Stomach (tissue), 4 donors: ENCODE results near the gene KRTAP6-2.

ENCODE experiments used
- EP300 ChIP-seq: sonication (generic); formaldehyde crosslinking; IDR thresholded peaks from one replicate; pipeline ENCODE4 v1.6.1; 2017; ENCODE audit warnings: antibody characterized with exemption
- TF ChIP-seq, protein P1 (sequence below), 7 experiments: fragments of 450-650 bp in 4 of 7; fragments of 200-600 bp in 3 of 7; sonication (generic) in 3 of 7; IDR thresholded peaks; one replicate each; pipeline ENCODE4 v1.5.1; 2016 to 2019; ENCODE audit warnings: antibody characterized with exemption in 7 of 7, control low read depth in 2 of 7, mild to moderate bottlenecking in 1 of 7

DNA sequence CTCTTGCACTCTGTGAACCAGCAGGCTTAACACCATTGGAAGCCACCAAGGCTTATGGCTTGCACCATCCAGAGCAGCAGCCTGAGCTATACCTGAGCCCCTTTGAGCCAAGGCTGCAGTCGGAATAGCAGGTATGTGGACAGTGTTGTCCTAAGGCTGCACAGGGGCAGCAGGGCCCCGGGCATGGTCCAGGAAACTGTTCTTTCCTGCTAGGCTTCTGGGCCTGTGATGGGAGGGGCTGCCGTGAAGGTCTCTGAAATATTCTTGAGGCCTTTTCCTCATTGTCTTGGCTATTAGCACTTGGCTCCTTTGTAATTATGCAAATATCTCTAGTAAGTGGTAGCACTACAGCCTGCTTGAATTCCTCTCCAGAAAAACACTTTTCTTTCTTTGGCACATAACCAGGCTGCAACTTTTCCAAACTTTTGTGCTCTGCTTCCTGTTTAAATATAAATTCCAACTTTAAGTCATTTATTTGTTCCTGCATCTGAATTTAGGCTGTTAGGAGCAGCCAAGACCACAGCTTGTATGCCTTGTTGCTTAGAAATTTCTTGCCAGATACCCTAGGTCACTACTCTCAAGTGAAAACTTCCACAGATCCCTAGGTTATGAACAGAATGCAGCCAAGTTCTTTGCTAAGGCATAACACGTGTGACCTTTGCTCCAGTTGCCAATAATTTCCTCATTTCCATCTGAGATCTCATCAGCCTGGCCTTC is 26.9 kb upstream of the KRTAP6-2 start:
- TF ChIP-seq, protein P1, sequence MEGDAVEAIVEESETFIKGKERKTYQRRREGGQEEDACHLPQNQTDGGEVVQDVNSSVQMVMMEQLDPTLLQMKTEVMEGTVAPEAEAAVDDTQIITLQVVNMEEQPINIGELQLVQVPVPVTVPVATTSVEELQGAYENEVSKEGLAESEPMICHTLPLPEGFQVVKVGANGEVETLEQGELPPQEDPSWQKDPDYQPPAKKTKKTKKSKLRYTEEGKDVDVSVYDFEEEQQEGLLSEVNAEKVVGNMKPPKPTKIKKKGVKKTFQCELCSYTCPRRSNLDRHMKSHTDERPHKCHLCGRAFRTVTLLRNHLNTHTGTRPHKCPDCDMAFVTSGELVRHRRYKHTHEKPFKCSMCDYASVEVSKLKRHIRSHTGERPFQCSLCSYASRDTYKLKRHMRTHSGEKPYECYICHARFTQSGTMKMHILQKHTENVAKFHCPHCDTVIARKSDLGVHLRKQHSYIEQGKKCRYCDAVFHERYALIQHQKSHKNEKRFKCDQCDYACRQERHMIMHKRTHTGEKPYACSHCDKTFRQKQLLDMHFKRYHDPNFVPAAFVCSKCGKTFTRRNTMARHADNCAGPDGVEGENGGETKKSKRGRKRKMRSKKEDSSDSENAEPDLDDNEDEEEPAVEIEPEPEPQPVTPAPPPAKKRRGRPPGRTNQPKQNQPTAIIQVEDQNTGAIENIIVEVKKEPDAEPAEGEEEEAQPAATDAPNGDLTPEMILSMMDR (IDR thresholded peaks at IDR 0.05): no peak
- TF ChIP-seq EP300: no peak
